ENCODE data around the gene PLOD1.
"Not testable (repeated sequence)": the region's sequence is repeated elsewhere in the genome, so short reads cannot be mapped to it uniquely, and the experiment has no call there.

The PLOD1 gene

GRCh38 chr1:12005488-12006166, 71.1 kb downstream of the PLOD1 start:
- no peak for DNase-seq (ENCODE audit: low read depth in 1 of 2, low spot score in 1 of 2)

- no peak for DNase-seq (ENCODE audit: low read depth in 1 of 2, low spot score in 1 of 2)
Observed at GRCh38 chr1:12006167-12006921, 71.8 kb downstream of the PLOD1 start.

GRCh38 chr1:12007204-12007603, 72.7 kb downstream of the PLOD1 start:
- no peak for DNase-seq (ENCODE audit: low read depth in 1 of 2, low spot score in 1 of 2)

- not testable (repeated sequence) for DNase-seq (ENCODE audit: low read depth in 1 of 2, low spot score in 1 of 2)
Observed at GRCh38 chr1:12008355-12008754, 73.8 kb downstream of the PLOD1 start.

- no peak for DNase-seq (ENCODE audit: low read depth in 1 of 2, low spot score in 1 of 2)
Observed at GRCh38 chr1:12009318-12009947, 74.9 kb downstream of the PLOD1 start.

GRCh38 chr1:12010746-12011570, 76.4 kb downstream of the PLOD1 start:
- no peak for DNase-seq (ENCODE audit: low read depth in 1 of 2, low spot score in 1 of 2)

- DNase-seq (ENCODE audit: low read depth in 1 of 2, low spot score in 1 of 2): no peak
Observed at GRCh38 chr1:12011998-12012397, 77.5 kb downstream of the PLOD1 start.

GRCh38 chr1:12012560-12013316, 78.2 kb downstream of the PLOD1 start:
- DNase-seq (ENCODE audit: low read depth in 1 of 2, low spot score in 1 of 2): no peak

- DNase-seq (ENCODE audit: low read depth in 1 of 2, low spot score in 1 of 2): no peak
Observed at GRCh38 chr1:12014141-12014991, 79.8 kb downstream of the PLOD1 start.

GRCh38 chr1:12015001-12015491, 80.5 kb downstream of the PLOD1 start:
- no peak for DNase-seq (ENCODE audit: low read depth in 1 of 2, low spot score in 1 of 2)

GRCh38 chr1:12015499-12015898, 81.0 kb downstream of the PLOD1 start:
- no peak for DNase-seq (ENCODE audit: low read depth in 1 of 2, low spot score in 1 of 2)

- DNase-seq (ENCODE audit: low read depth in 1 of 2, low spot score in 1 of 2): no peak
Observed at GRCh38 chr1:12016182-12016581, 81.7 kb downstream of the PLOD1 start.

- no peak for DNase-seq (ENCODE audit: low read depth in 1 of 2, low spot score in 1 of 2)
Observed at GRCh38 chr1:12019858-12020509, 85.5 kb downstream of the PLOD1 start.

- DNase-seq (ENCODE audit: low read depth in 1 of 2, low spot score in 1 of 2): no peak
Observed at GRCh38 chr1:12021616-12022015, 87.1 kb downstream of the PLOD1 start.

- DNase-seq (ENCODE audit: low read depth in 1 of 2, low spot score in 1 of 2): no peak
Observed at GRCh38 chr1:12022036-12022435, 87.5 kb downstream of the PLOD1 start.

Measured in activated CD4-positive, alpha-beta T cell treated with anti-CD3 and anti-CD28 coated beads, Interleukin-2, amount 50 U/mL, for 24 hours (primary cell).